T47D (cell line): ENCODE measurements around the gene TMEM44.

Experiments
- DNase-seq, 2 experiments: peaks; one replicate each; pipeline versions ENCODE4 v3.0.0 to v3.0.0-alpha.2; 2011 to 2012; ENCODE audit warnings: low read depth in 1 of 2, low spot score in 1 of 2
- JUND ChIP-seq: IDR thresholded peaks from 2 replicates; pipeline ENCODE4 v1.6.1; 2012; ENCODE audit warnings: low read depth
- in situ Hi-C: cut with HindIII; loops from 2 replicates; pipeline ENCODE4 v1.10.0; 2016; ENCODE audit warnings: low sequenced_read_pairs, low pct_unique_long_range_greater_than_20kb

TMEM44 gene

GRCh38 chr3:194582196-194582905 is 50.9 kb downstream of the TMEM44 start:
- no peak for TF ChIP-seq JUND
- in situ Hi-C loops: no loop called here

GRCh38 chr3:194579091-194579606 is 54.1 kb downstream of the TMEM44 start:
- TF ChIP-seq JUND: no peak
- in situ Hi-C loops: no loop called here
- no peak for DNase-seq

More at GRCh38 chr3:194582196-194582905, 50.9 kb downstream of the TMEM44 start:
- DNase-seq: peak in 1 of 2 experiments; percentile 62

GRCh38 chr3:194577986-194578905 is 55.0 kb downstream of the TMEM44 start:
- no peak for TF ChIP-seq JUND
- in situ Hi-C loops: no loop called here
- no peak for DNase-seq

- TF ChIP-seq JUND: no peak
- in situ Hi-C loops: no loop called here
- DNase-seq: peak in 1 of 2 experiments; percentile 61
Measured at GRCh38 chr3:194575484-194576210, 57.6 kb downstream of the TMEM44 start.

- no peak for DNase-seq
- in situ Hi-C loops: no loop called here
- no peak for TF ChIP-seq JUND
Measured at GRCh38 chr3:194574639-194575483, 58.4 kb downstream of the TMEM44 start.

GRCh38 chr3:194573680-194574437 is 59.4 kb downstream of the TMEM44 start:
- DNase-seq: peak; percentile 90 to 91
- no peak for TF ChIP-seq JUND
- in situ Hi-C loops: no loop called here

GRCh38 chr3:194572944-194573491 is 60.2 kb downstream of the TMEM44 start:
- in situ Hi-C loops: no loop called here
- DNase-seq: no peak
- TF ChIP-seq JUND: no peak

- no peak for DNase-seq
- in situ Hi-C loops: no loop called here
- TF ChIP-seq JUND: no peak
Measured at GRCh38 chr3:194572143-194572789, 61.0 kb downstream of the TMEM44 start.

- in situ Hi-C loops: no loop called here
- TF ChIP-seq JUND: no peak
- DNase-seq: no peak
Measured at GRCh38 chr3:194571491-194572142, 61.6 kb downstream of the TMEM44 start.

GRCh38 chr3:194570898-194571297 is 62.3 kb downstream of the TMEM44 start:
- in situ Hi-C loops: no loop called here
- TF ChIP-seq JUND: no peak
- DNase-seq: no peak
